HepG2 (cell line): ENCODE data around the gene DPM1. TPM values are rescaled to one million over a fixed set of nuclear protein-coding genes. Genes with fewer than 3 reads are reported as not detected.

Experiments
- ARHGAP35 ChIP-seq: sonication (generic); formaldehyde crosslinking; IDR thresholded peaks from 2 replicates; pipeline ENCODE4 v1.9.0; 2022; ENCODE audit warnings: mild to moderate bottlenecking, inconsistent platforms, moderate library complexity, missing genetic modification reagents, borderline replicate concordance
- CBX5 ChIP-seq: sonication (generic); formaldehyde crosslinking; IDR thresholded peaks from 2 replicates; pipeline ENCODE4 v1.4.0; 2020; ENCODE audit warnings: missing genetic modification reagents, borderline replicate concordance
- NCOR1 ChIP-seq: fragments of 200-600 bp; sonication (generic); IDR thresholded peaks from 2 replicates; pipeline ENCODE4 v1.7.0; 2017; ENCODE audit warnings: antibody characterized with exemption, low read length, borderline replicate concordance
- NR1H2 ChIP-seq: sonication (generic); formaldehyde crosslinking; IDR thresholded peaks from 2 replicates; pipeline ENCODE4 v1.8.1; 2022; ENCODE audit warnings: low read depth, missing genetic modification reagents, borderline replicate concordance
- SNAI1 ChIP-seq: sonication (generic); formaldehyde crosslinking; IDR thresholded peaks from 2 replicates; pipeline ENCODE4 v1.5.0; 2020; ENCODE audit warnings: mild to moderate bottlenecking, missing genetic modification reagents, borderline replicate concordance
- XRCC5 ChIP-seq: fragments of 200-400 bp; formaldehyde crosslinking; optimal IDR thresholded peaks from 2 replicates; pipeline ENCODE3; 2017; ENCODE audit warnings: mild to moderate bottlenecking, low read length
- ZFYVE20 ChIP-seq: sonication (generic); formaldehyde crosslinking; IDR thresholded peaks from 2 replicates; pipeline ENCODE4 v1.8.0; 2023; ENCODE audit warnings: low read depth, mild to moderate bottlenecking, moderate library complexity, missing genetic modification reagents, borderline replicate concordance
- ZNF136 ChIP-seq: sonication (generic); formaldehyde crosslinking; IDR thresholded peaks from 2 replicates; pipeline ENCODE4 v1.8.1; 2022; ENCODE audit warnings: low read depth, mild to moderate bottlenecking, moderate library complexity, missing genetic modification reagents
- ZNF430 ChIP-seq: sonication (generic); formaldehyde crosslinking; IDR thresholded peaks from 2 replicates; pipeline ENCODE4 v1.9.0; 2021; ENCODE audit warnings: mild to moderate bottlenecking, missing genetic modification reagents
- ZNF768 ChIP-seq: sonication (generic); formaldehyde crosslinking; IDR thresholded peaks from 2 replicates; pipeline ENCODE4 v1.4.0; 2020; ENCODE audit warnings: missing genetic modification reagents
- ZNF816 ChIP-seq: sonication (generic); formaldehyde crosslinking; IDR thresholded peaks from 2 replicates; pipeline ENCODE4 v1.8.0; 2022; ENCODE audit warnings: missing genetic modification reagents, mild to moderate bottlenecking, borderline replicate concordance
- polyA plus RNA-seq, 8 experiments: library from polyadenylated mRNA; depleted of rRNA in 3 of 8; stranded (reverse) in 7 of 8; unstranded in 1 of 8; fragments of >200 nt; fragmentation: Illumina TruSeq in 4 of 8; extraction: Trizol in 4 of 8; gene quantifications; 2 replicates each; pipeline versions ENCODE4 v1.2.1 to v1.2.3, GENCODE V29; 2011 to 2016; ENCODE audit warnings: low read depth in 4 of 8, missing spikeins in 1 of 8, mixed read lengths in 1 of 8; ENCODE audit not compliant: insufficient read depth in 1 of 8
- total RNA-seq, 5 experiments: library from RNA; depleted of rRNA; stranded (reverse); fragments of >200 nt; fragmentation: Illumina TruSeq; extraction: Trizol; gene quantifications; 2 replicates each; pipeline ENCODE4 v1.2.3, GENCODE V29; 2016; ENCODE audit warnings: low read depth in 1 of 5
- TF ChIP-seq, protein P1 (sequence below): sonication (generic); formaldehyde crosslinking; IDR thresholded peaks from 2 replicates; pipeline ENCODE4 v1.5.0; 2020; ENCODE audit warnings: mild to moderate bottlenecking, missing genetic modification reagents, borderline replicate concordance
- TF ChIP-seq, protein P2 (sequence below): sonication (generic); formaldehyde crosslinking; IDR thresholded peaks from 2 replicates; pipeline ENCODE4 v1.5.0; 2020; ENCODE audit warnings: missing genetic modification reagents
- TF ChIP-seq, protein P3 (sequence below): sonication (generic); formaldehyde crosslinking; IDR thresholded peaks from 2 replicates; pipeline ENCODE4 v1.4.0; 2020; ENCODE audit warnings: mild to moderate bottlenecking, missing genetic modification reagents
- TF ChIP-seq, protein P4 (sequence below): sonication (generic); formaldehyde crosslinking; IDR thresholded peaks from 2 replicates; pipeline ENCODE4 v1.5.0; 2020; ENCODE audit warnings: mild to moderate bottlenecking, low read depth, missing genetic modification reagents, borderline replicate concordance

DPM1 gene
- total and polyA plus RNA-seq, 2 of the 13 experiments (the other 11 are each of a cell fraction or from before 2014, with no cell fraction given), result 83.2 to 161 TPM

DNA sequence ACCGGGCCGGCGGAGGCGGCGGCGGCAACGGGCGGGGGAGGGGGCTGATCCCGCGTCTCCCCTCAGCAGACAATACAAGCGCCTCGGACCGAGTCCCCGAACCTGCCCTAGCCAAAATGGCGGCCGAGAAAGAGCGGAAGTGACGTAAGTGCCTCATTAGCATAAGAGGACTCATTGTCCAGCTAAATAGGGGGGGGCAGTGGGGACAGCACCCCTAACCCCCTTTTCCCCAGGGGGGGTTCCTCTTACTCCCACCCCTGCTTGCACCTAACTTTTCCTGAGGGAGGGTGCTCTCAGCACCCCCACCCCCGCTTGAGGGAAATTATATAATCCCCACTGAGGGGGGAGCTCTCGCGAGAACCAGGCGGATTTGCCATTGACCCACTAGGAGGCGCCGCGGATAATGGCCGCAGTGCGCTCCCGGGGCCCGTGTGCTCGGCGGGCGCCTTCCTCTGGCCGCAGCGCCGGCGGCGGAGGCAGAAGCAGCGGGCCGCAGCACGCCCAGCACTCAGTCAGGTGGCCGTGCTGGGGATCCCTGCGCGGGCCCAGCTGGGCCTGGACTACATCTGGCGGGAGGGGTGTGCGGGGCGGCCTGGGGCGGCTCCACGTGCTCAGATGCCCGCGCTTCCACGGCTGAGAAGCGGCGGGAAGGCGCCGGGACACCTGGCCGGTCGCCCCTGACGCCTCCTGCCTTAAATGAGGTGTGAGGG, 26.9 kb downstream of the DPM1 start, which contains the start of gene ADNP (continued):
- TF ChIP-seq, protein P1, sequence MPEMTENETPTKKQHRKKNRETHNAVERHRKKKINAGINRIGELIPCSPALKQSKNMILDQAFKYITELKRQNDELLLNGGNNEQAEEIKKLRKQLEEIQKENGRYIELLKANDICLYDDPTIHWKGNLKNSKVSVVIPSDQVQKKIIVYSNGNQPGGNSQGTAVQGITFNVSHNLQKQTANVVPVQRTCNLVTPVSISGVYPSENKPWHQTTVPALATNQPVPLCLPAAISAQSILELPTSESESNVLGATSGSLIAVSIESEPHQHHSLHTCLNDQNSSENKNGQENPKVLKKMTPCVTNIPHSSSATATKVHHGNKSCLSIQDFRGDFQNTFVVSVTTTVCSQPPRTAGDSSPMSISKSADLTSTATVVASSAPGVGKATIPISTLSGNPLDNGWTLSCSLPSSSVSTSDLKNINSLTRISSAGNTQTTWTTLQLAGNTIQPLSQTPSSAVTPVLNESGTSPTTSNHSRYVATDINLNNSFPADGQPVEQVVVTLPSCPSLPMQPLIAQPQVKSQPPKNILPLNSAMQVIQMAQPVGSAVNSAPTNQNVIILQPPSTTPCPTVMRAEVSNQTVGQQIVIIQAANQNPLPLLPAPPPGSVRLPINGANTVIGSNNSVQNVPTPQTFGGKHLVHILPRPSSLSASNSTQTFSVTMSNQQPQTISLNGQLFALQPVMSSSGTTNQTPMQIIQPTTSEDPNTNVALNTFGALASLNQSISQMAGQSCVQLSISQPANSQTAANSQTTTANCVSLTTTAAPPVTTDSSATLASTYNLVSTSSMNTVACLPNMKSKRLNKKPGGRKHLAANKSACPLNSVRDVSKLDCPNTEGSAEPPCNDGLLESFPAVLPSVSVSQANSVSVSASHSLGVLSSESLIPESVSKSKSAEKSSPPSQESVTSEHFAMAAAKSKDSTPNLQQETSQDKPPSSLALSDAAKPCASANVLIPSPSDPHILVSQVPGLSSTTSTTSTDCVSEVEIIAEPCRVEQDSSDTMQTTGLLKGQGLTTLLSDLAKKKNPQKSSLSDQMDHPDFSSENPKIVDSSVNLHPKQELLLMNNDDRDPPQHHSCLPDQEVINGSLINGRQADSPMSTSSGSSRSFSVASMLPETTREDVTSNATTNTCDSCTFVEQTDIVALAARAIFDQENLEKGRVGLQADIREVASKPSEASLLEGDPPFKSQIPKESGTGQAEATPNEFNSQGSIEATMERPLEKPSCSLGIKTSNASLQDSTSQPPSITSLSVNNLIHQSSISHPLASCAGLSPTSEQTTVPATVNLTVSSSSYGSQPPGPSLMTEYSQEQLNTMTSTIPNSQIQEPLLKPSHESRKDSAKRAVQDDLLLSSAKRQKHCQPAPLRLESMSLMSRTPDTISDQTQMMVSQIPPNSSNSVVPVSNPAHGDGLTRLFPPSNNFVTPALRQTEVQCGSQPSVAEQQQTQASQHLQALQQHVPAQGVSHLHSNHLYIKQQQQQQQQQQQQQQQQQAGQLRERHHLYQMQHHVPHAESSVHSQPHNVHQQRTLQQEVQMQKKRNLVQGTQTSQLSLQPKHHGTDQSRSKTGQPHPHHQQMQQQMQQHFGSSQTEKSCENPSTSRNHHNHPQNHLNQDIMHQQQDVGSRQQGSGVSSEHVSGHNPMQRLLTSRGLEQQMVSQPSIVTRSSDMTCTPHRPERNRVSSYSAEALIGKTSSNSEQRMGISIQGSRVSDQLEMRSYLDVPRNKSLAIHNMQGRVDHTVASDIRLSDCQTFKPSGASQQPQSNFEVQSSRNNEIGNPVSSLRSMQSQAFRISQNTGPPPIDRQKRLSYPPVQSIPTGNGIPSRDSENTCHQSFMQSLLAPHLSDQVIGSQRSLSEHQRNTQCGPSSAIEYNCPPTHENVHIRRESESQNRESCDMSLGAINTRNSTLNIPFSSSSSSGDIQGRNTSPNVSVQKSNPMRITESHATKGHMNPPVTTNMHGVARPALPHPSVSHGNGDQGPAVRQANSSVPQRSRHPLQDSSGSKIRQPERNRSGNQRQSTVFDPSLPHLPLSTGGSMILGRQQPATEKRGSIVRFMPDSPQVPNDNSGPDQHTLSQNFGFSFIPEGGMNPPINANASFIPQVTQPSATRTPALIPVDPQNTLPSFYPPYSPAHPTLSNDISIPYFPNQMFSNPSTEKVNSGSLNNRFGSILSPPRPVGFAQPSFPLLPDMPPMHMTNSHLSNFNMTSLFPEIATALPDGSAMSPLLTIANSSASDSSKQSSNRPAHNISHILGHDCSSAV (CRISPR knock-in tag), result no peak
- TF ChIP-seq NR1H2 (CRISPR knock-in tag), result no peak
- TF ChIP-seq, protein P2, sequence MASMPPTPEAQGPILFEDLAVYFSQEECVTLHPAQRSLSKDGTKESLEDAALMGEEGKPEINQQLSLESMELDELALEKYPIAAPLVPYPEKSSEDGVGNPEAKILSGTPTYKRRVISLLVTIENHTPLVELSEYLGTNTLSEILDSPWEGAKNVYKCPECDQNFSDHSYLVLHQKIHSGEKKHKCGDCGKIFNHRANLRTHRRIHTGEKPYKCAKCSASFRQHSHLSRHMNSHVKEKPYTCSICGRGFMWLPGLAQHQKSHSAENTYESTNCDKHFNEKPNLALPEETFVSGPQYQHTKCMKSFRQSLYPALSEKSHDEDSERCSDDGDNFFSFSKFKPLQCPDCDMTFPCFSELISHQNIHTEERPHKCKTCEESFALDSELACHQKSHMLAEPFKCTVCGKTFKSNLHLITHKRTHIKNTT (CRISPR knock-in tag), result no peak
- peak; percentile 38; the same call in 1 of the 2 replicates for TF ChIP-seq CBX5
- no peak; the same call in 1 of the 2 replicates for TF ChIP-seq ZNF768 (CRISPR knock-in tag)
- no peak for TF ChIP-seq ARHGAP35 (CRISPR knock-in tag)
- TF ChIP-seq ZNF136 (CRISPR knock-in tag), result no peak
- TF ChIP-seq ZFYVE20, result peak; percentile 12; the same call in 1 of the 2 replicates
- peak; percentile 72 for TF ChIP-seq XRCC5
- TF ChIP-seq ZNF816 (CRISPR knock-in tag), result no peak
- TF ChIP-seq, protein P3, sequence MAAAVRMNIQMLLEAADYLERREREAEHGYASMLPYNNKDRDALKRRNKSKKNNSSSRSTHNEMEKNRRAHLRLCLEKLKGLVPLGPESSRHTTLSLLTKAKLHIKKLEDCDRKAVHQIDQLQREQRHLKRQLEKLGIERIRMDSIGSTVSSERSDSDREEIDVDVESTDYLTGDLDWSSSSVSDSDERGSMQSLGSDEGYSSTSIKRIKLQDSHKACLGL (CRISPR knock-in tag), result no peak
- TF ChIP-seq, protein P4, sequence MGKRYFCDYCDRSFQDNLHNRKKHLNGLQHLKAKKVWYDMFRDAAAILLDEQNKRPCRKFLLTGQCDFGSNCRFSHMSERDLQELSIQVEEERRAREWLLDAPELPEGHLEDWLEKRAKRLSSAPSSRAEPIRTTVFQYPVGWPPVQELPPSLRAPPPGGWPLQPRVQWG (CRISPR knock-in tag), result no peak
- TF ChIP-seq NCOR1, result peak; percentile 59; the same call in 1 of the 2 replicates
- TF ChIP-seq SNAI1 (CRISPR knock-in tag), result no peak
- no peak; the same call in 1 of the 2 replicates for TF ChIP-seq ZNF430 (CRISPR knock-in tag)
